ENCODE results near the gene PUM1.

PUM1 gene

GRCh38 chr1:30901798-30902581 is 163.5 kb downstream of the PUM1 start:
- no peak overlapping the region for H3K4me3 ChIP-seq (ENCODE audit: insufficient read depth, low read depth, low read length)
- 76 to 78% methylated on average over 10 to 11 of the region's 11 CpGs for WGBS, 2 experiments
- no peak overlapping the region for H3K27ac ChIP-seq (ENCODE audit: insufficient read depth, low read depth, low read length, poor library complexity, severe bottlenecking)
- H3K4me1 ChIP-seq (ENCODE audit: control insufficient read depth, insufficient read depth, low read length): peaks cover 35% of the 10 kb centered on the region
- H3K9me3 ChIP-seq (ENCODE audit: control insufficient read depth, low read length): no peaks in the 10 kb centered on the region
- H3K27me3 ChIP-seq (ENCODE audit: control insufficient read depth, insufficient read depth, low read length, poor library complexity, severe bottlenecking): no peaks in the 10 kb centered on the region
- H3K36me3 ChIP-seq (ENCODE audit: control insufficient read depth, insufficient read depth, low read length): no peaks in the 10 kb centered on the region

- Histone ChIP-seq H3K4me3 (ENCODE audit: insufficient read depth, low read depth, low read length) (no peak overlapping the region), H3K4me1 (ENCODE audit: control insufficient read depth, insufficient read depth, low read length) (peaks cover 34% of the 10 kb centered on the region), H3K9me3 (ENCODE audit: control insufficient read depth, low read length) (no peaks in the 10 kb centered on the region), H3K36me3 (ENCODE audit: control insufficient read depth, insufficient read depth, low read length) (no peaks in the 10 kb centered on the region), H3K27ac (ENCODE audit: insufficient read depth, low read depth, low read length, poor library complexity, severe bottlenecking) (no peak overlapping the region), H3K27me3 (ENCODE audit: control insufficient read depth, insufficient read depth, low read length, poor library complexity, severe bottlenecking) (no peaks in the 10 kb centered on the region)
- 80 to 90% methylated on average over 3 of the region's 3 CpGs for WGBS, 2 experiments
Observed at GRCh38 chr1:30900931-30901560, 164.5 kb downstream of the PUM1 start.

- Histone ChIP-seq H3K27me3 (ENCODE audit: control insufficient read depth, insufficient read depth, low read length, poor library complexity, severe bottlenecking) (no peaks in the 10 kb centered on the region), H3K9me3 (ENCODE audit: control insufficient read depth, low read length) (no peaks in the 10 kb centered on the region), H3K36me3 (ENCODE audit: control insufficient read depth, insufficient read depth, low read length) (no peaks in the 10 kb centered on the region), H3K27ac (ENCODE audit: insufficient read depth, low read depth, low read length, poor library complexity, severe bottlenecking) (no peak overlapping the region), H3K4me1 (ENCODE audit: control insufficient read depth, insufficient read depth, low read length) (peaks cover 33% of the 10 kb centered on the region), H3K4me3 (ENCODE audit: insufficient read depth, low read depth, low read length) (no peak overlapping the region)
- WGBS, 2 experiments: 86% methylated on average over 6 of the region's 6 CpGs
Observed at GRCh38 chr1:30900486-30900885, 165.0 kb downstream of the PUM1 start.

- H3K4me1 ChIP-seq (ENCODE audit: control insufficient read depth, insufficient read depth, low read length): peaks cover 34% of the 10 kb centered on the region
- no peak overlapping the region for H3K4me3 ChIP-seq (ENCODE audit: insufficient read depth, low read depth, low read length)
- no peak overlapping the region for H3K27ac ChIP-seq (ENCODE audit: insufficient read depth, low read depth, low read length, poor library complexity, severe bottlenecking)
- no peaks in the 10 kb centered on the region for H3K27me3 ChIP-seq (ENCODE audit: control insufficient read depth, insufficient read depth, low read length, poor library complexity, severe bottlenecking)
- 85 to 87% methylated on average over 13 of the region's 13 CpGs for WGBS, 2 experiments
- H3K9me3 ChIP-seq (ENCODE audit: control insufficient read depth, low read length): no peaks in the 10 kb centered on the region
- no peaks in the 10 kb centered on the region for H3K36me3 ChIP-seq (ENCODE audit: control insufficient read depth, insufficient read depth, low read length)
Observed at GRCh38 chr1:30899577-30900389, 165.7 kb downstream of the PUM1 start.

- Histone ChIP-seq H3K36me3 (ENCODE audit: control insufficient read depth, insufficient read depth, low read length) (no peaks in the 10 kb centered on the region), H3K27me3 (ENCODE audit: control insufficient read depth, insufficient read depth, low read length, poor library complexity, severe bottlenecking) (no peaks in the 10 kb centered on the region), H3K9me3 (ENCODE audit: control insufficient read depth, low read length) (no peaks in the 10 kb centered on the region), H3K27ac (ENCODE audit: insufficient read depth, low read depth, low read length, poor library complexity, severe bottlenecking) (no peak overlapping the region), H3K4me1 (ENCODE audit: control insufficient read depth, insufficient read depth, low read length) (peaks cover 35% of the 10 kb centered on the region), H3K4me3 (ENCODE audit: insufficient read depth, low read depth, low read length) (no peak overlapping the region)
- WGBS, 2 experiments: 91 to 94% methylated on average over 10 of the region's 10 CpGs
Observed at GRCh38 chr1:30898031-30898815, 167.3 kb downstream of the PUM1 start.

- no peaks in the 10 kb centered on the region for H3K36me3 ChIP-seq (ENCODE audit: control insufficient read depth, insufficient read depth, low read length)
- peaks cover 31% of the 10 kb centered on the region for H3K4me1 ChIP-seq (ENCODE audit: control insufficient read depth, insufficient read depth, low read length)
- no peaks in the 10 kb centered on the region for H3K9me3 ChIP-seq (ENCODE audit: control insufficient read depth, low read length)
- H3K27me3 ChIP-seq (ENCODE audit: control insufficient read depth, insufficient read depth, low read length, poor library complexity, severe bottlenecking): no peaks in the 10 kb centered on the region
- H3K4me3 ChIP-seq (ENCODE audit: insufficient read depth, low read depth, low read length): no peak overlapping the region
- no peak overlapping the region for H3K27ac ChIP-seq (ENCODE audit: insufficient read depth, low read depth, low read length, poor library complexity, severe bottlenecking)
- WGBS, 2 experiments: 92 to 97% methylated on average over 2 of the region's 2 CpGs
Observed at GRCh38 chr1:30896905-30897304, 168.6 kb downstream of the PUM1 start.

GRCh38 chr1:30895944-30896660 is 169.4 kb downstream of the PUM1 start:
- no peaks in the 10 kb centered on the region for H3K36me3 ChIP-seq (ENCODE audit: control insufficient read depth, insufficient read depth, low read length)
- H3K4me3 ChIP-seq (ENCODE audit: insufficient read depth, low read depth, low read length): no peak overlapping the region
- H3K4me1 ChIP-seq (ENCODE audit: control insufficient read depth, insufficient read depth, low read length): peaks cover 30% of the 10 kb centered on the region
- H3K27me3 ChIP-seq (ENCODE audit: control insufficient read depth, insufficient read depth, low read length, poor library complexity, severe bottlenecking): no peaks in the 10 kb centered on the region
- no peak overlapping the region for H3K27ac ChIP-seq (ENCODE audit: insufficient read depth, low read depth, low read length, poor library complexity, severe bottlenecking)
- no peaks in the 10 kb centered on the region for H3K9me3 ChIP-seq (ENCODE audit: control insufficient read depth, low read length)
- WGBS, 2 experiments: 54% methylated on average over 6 of the region's 6 CpGs

- 67 to 71% methylated on average over 6 of the region's 6 CpGs for WGBS, 2 experiments
- H3K9me3 ChIP-seq (ENCODE audit: control insufficient read depth, low read length): no peaks in the 10 kb centered on the region
- no peaks in the 10 kb centered on the region for H3K36me3 ChIP-seq (ENCODE audit: control insufficient read depth, insufficient read depth, low read length)
- peaks cover 30% of the 10 kb centered on the region for H3K4me1 ChIP-seq (ENCODE audit: control insufficient read depth, insufficient read depth, low read length)
- no peak overlapping the region for H3K4me3 ChIP-seq (ENCODE audit: insufficient read depth, low read depth, low read length)
- no peaks in the 10 kb centered on the region for H3K27me3 ChIP-seq (ENCODE audit: control insufficient read depth, insufficient read depth, low read length, poor library complexity, severe bottlenecking)
- H3K27ac ChIP-seq (ENCODE audit: insufficient read depth, low read depth, low read length, poor library complexity, severe bottlenecking): no peak overlapping the region
Observed at GRCh38 chr1:30895382-30895943, 170.1 kb downstream of the PUM1 start.

GRCh38 chr1:30894508-30894973 is 171.0 kb downstream of the PUM1 start:
- H3K27me3 ChIP-seq (ENCODE audit: control insufficient read depth, insufficient read depth, low read length, poor library complexity, severe bottlenecking): no peaks in the 10 kb centered on the region
- H3K4me3 ChIP-seq (ENCODE audit: insufficient read depth, low read depth, low read length): no peak overlapping the region
- 81 to 82% methylated on average over 7 of the region's 7 CpGs for WGBS, 2 experiments
- H3K36me3 ChIP-seq (ENCODE audit: control insufficient read depth, insufficient read depth, low read length): no peaks in the 10 kb centered on the region
- no peak overlapping the region for H3K27ac ChIP-seq (ENCODE audit: insufficient read depth, low read depth, low read length, poor library complexity, severe bottlenecking)
- H3K4me1 ChIP-seq (ENCODE audit: control insufficient read depth, insufficient read depth, low read length): peaks cover 30% of the 10 kb centered on the region
- no peaks in the 10 kb centered on the region for H3K9me3 ChIP-seq (ENCODE audit: control insufficient read depth, low read length)

Data from ectodermal cell (in vitro differentiated cells).